ENCODE measurements around the gene RNF208.

- TF ChIP-seq, protein P1, sequence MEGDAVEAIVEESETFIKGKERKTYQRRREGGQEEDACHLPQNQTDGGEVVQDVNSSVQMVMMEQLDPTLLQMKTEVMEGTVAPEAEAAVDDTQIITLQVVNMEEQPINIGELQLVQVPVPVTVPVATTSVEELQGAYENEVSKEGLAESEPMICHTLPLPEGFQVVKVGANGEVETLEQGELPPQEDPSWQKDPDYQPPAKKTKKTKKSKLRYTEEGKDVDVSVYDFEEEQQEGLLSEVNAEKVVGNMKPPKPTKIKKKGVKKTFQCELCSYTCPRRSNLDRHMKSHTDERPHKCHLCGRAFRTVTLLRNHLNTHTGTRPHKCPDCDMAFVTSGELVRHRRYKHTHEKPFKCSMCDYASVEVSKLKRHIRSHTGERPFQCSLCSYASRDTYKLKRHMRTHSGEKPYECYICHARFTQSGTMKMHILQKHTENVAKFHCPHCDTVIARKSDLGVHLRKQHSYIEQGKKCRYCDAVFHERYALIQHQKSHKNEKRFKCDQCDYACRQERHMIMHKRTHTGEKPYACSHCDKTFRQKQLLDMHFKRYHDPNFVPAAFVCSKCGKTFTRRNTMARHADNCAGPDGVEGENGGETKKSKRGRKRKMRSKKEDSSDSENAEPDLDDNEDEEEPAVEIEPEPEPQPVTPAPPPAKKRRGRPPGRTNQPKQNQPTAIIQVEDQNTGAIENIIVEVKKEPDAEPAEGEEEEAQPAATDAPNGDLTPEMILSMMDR (IDR thresholded peaks at IDR 0.05; ENCODE audit: low read depth, low read length): no peak
- TF ChIP-seq POLR2A (IDR thresholded peaks at IDR 0.05; ENCODE audit: extremely low read depth, insufficient read length): no peak
Measured at GRCh38 chr9:137191691-137192447, 30.2 kb downstream of the RNF208 start.

Data from NB4 (cell line).